HG03139 (cell line): ENCODE measurements around the gene SNX13.

Experiments used
- ATAC-seq: cut with Tn5 transposase; IDR thresholded peaks from one replicate; pipeline ENCODE4 v1.9.1; 2021; ENCODE audit not compliant: unreplicated experiment

Gene SNX13

GRCh38 chr7:17782216-17782549 lies 158.1 kb downstream of the SNX13 start:
- no peak for ATAC-seq

GRCh38 chr7:17781491-17782215 lies 158.6 kb downstream of the SNX13 start:
- no peak for ATAC-seq

- no peak for ATAC-seq
Observed at GRCh38 chr7:17779381-17779780, 160.9 kb downstream of the SNX13 start.

- ATAC-seq, result no peak
Observed at GRCh38 chr7:17774716-17775288, 165.5 kb downstream of the SNX13 start.

- ATAC-seq, result no peak
Observed at GRCh38 chr7:17774248-17774647, 166.0 kb downstream of the SNX13 start.

- no peak for ATAC-seq
Observed at GRCh38 chr7:17773289-17773626, 167.0 kb downstream of the SNX13 start.

- ATAC-seq, result no peak
Observed at GRCh38 chr7:17772581-17773288, 167.6 kb downstream of the SNX13 start.

GRCh38 chr7:17771901-17772408 lies 168.3 kb downstream of the SNX13 start:
- ATAC-seq, result no peak

- no peak for ATAC-seq
Observed at GRCh38 chr7:17770710-17771375, 169.5 kb downstream of the SNX13 start.

GRCh38 chr7:17769918-17770317 lies 170.4 kb downstream of the SNX13 start:
- ATAC-seq, result no peak

- no peak for ATAC-seq
Observed at GRCh38 chr7:17758008-17758407, 182.3 kb downstream of the SNX13 start.

GRCh38 chr7:17746020-17746530 lies 194.2 kb downstream of the SNX13 start:
- ATAC-seq, result no peak

- ATAC-seq, result no peak
Observed at GRCh38 chr7:17745610-17746009, 194.7 kb downstream of the SNX13 start.

- no peak for ATAC-seq
Observed at GRCh38 chr7:17743316-17743715, 197.0 kb downstream of the SNX13 start.

- no peak for ATAC-seq
Observed at GRCh38 chr7:17741426-17741825, 198.9 kb downstream of the SNX13 start.
